IPS-18a (cell line): ENCODE results near the gene RBM28.
"Not testable (repeated sequence)": the region's sequence is repeated elsewhere in the genome, so short reads cannot be mapped to it uniquely, and the experiment has no call there.

Experiments used
- H3K27ac ChIP-seq: one replicate; pipeline ENCODE4 v1.5.1; 2013; ENCODE audit warnings: low read length
- H3K27me3 ChIP-seq: one replicate; pipeline ENCODE4 v1.6.1; 2013; ENCODE audit warnings: mild to moderate bottlenecking, low read length; ENCODE audit not compliant: control insufficient read depth, insufficient read depth
- H3K36me3 ChIP-seq: one replicate; pipeline ENCODE4 v1.6.1; 2013; ENCODE audit warnings: low read depth, low read length; ENCODE audit not compliant: control insufficient read depth
- H3K4me1 ChIP-seq: one replicate; pipeline ENCODE4 v1.6.1; 2013; ENCODE audit warnings: low read depth, low read length; ENCODE audit not compliant: control insufficient read depth
- H3K4me3 ChIP-seq: one replicate; pipeline ENCODE4 v1.5.1; 2013; ENCODE audit warnings: low read length
- H3K9ac ChIP-seq: one replicate; pipeline ENCODE4 v1.6.1; 2013; ENCODE audit warnings: mild to moderate bottlenecking, low read length, moderate library complexity
- H3K9me3 ChIP-seq: one replicate; pipeline ENCODE4 v1.6.1; 2013; ENCODE audit warnings: low read depth, low read length; ENCODE audit not compliant: control insufficient read depth

Gene RBM28

GRCh38 chr7:128303133-128303532 lies 40.6 kb downstream of the RBM28 start:
- Histone ChIP-seq H3K36me3 (peaks cover 34% of the 10 kb centered on the region), H3K27ac (no peak overlapping the region), H3K4me3 (no peak overlapping the region), H3K4me1 (peaks cover 22% of the 10 kb centered on the region), H3K9me3 (no peaks in the 10 kb centered on the region), H3K9ac (no peak overlapping the region), H3K27me3 (no peaks in the 10 kb centered on the region)

GRCh38 chr7:128302139-128302538 lies 41.6 kb downstream of the RBM28 start:
- Histone ChIP-seq H3K9me3 (no peaks in the 10 kb centered on the region), H3K27ac (no peak overlapping the region), H3K9ac (no peak overlapping the region), H3K27me3 (no peaks in the 10 kb centered on the region), H3K4me3 (no peak overlapping the region), H3K4me1 (peaks cover 22% of the 10 kb centered on the region), H3K36me3 (peaks cover 25% of the 10 kb centered on the region)

GRCh38 chr7:128299109-128299607 lies 44.5 kb downstream of the RBM28 start:
- Histone ChIP-seq H3K27me3 (no peaks in the 10 kb centered on the region), H3K36me3 (peaks cover 8% of the 10 kb centered on the region), H3K4me1 (peaks cover 22% of the 10 kb centered on the region), H3K4me3 (no peak overlapping the region), H3K9me3 (no peaks in the 10 kb centered on the region), H3K27ac (peak overlapping the region; percentile 12), H3K9ac (no peak overlapping the region)

GRCh38 chr7:128298004-128298403 lies 45.7 kb downstream of the RBM28 start:
- H3K36me3 ChIP-seq, H3K9me3 ChIP-seq, H3K27me3 ChIP-seq, H3K9ac ChIP-seq, H3K4me3 ChIP-seq, H3K27ac ChIP-seq: not testable (repeated sequence)
- peaks cover 22% of the 10 kb centered on the region for H3K4me1 ChIP-seq

- H3K27me3 ChIP-seq = no peaks in the 10 kb centered on the region
- H3K36me3 ChIP-seq = no peaks in the 10 kb centered on the region
- H3K4me3 ChIP-seq = no peak overlapping the region
- no peaks in the 10 kb centered on the region for H3K4me1 ChIP-seq
- no peak overlapping the region for H3K27ac ChIP-seq
- H3K9ac ChIP-seq = no peak overlapping the region
- no peaks in the 10 kb centered on the region for H3K9me3 ChIP-seq
Observed at GRCh38 chr7:128287556-128287955, 56.2 kb downstream of the RBM28 start.

- H3K9me3 ChIP-seq = no peaks in the 10 kb centered on the region
- H3K27ac ChIP-seq = no peak overlapping the region
- no peak overlapping the region for H3K4me3 ChIP-seq
- no peaks in the 10 kb centered on the region for H3K4me1 ChIP-seq
- no peaks in the 10 kb centered on the region for H3K27me3 ChIP-seq
- H3K36me3 ChIP-seq = no peaks in the 10 kb centered on the region
- H3K9ac ChIP-seq = no peak overlapping the region
Observed at GRCh38 chr7:128284102-128284501, 59.6 kb downstream of the RBM28 start.

GRCh38 chr7:128281605-128282380 lies 61.9 kb downstream of the RBM28 start:
- no peaks in the 10 kb centered on the region for H3K9me3 ChIP-seq
- H3K4me3 ChIP-seq = no peak overlapping the region
- no peak overlapping the region for H3K27ac ChIP-seq
- H3K27me3 ChIP-seq = no peaks in the 10 kb centered on the region
- H3K4me1 ChIP-seq = no peaks in the 10 kb centered on the region
- no peak overlapping the region for H3K9ac ChIP-seq
- H3K36me3 ChIP-seq = no peaks in the 10 kb centered on the region

- not testable (repeated sequence) for H3K27me3 ChIP-seq, H3K36me3 ChIP-seq
Observed at GRCh38 chr7:128280451-128280850, 63.3 kb downstream of the RBM28 start.

GRCh38 chr7:128279124-128279713 lies 64.5 kb downstream of the RBM28 start:
- H3K4me1 ChIP-seq = no peaks in the 10 kb centered on the region
- H3K36me3 ChIP-seq = no peaks in the 10 kb centered on the region
- H3K9me3 ChIP-seq = no peaks in the 10 kb centered on the region
- no peak overlapping the region for H3K4me3 ChIP-seq
- no peak overlapping the region for H3K9ac ChIP-seq
- no peaks in the 10 kb centered on the region for H3K27me3 ChIP-seq
- H3K27ac ChIP-seq = no peak overlapping the region

More at GRCh38 chr7:128280451-128280850, 63.3 kb downstream of the RBM28 start:
- H3K9me3 ChIP-seq, H3K27ac ChIP-seq, H3K9ac ChIP-seq, H3K4me3 ChIP-seq, H3K4me1 ChIP-seq: not testable (repeated sequence)

GRCh38 chr7:128278366-128278765 lies 65.3 kb downstream of the RBM28 start:
- Histone ChIP-seq H3K9me3 (no peaks in the 10 kb centered on the region), H3K4me3 (no peak overlapping the region), H3K36me3 (no peaks in the 10 kb centered on the region), H3K9ac (no peak overlapping the region), H3K27me3 (no peaks in the 10 kb centered on the region), H3K27ac (no peak overlapping the region), H3K4me1 (peaks cover 1% of the 10 kb centered on the region)

- no peaks in the 10 kb centered on the region for H3K9me3 ChIP-seq
- no peaks in the 10 kb centered on the region for H3K27me3 ChIP-seq
- H3K4me3 ChIP-seq = no peak overlapping the region
- no peak overlapping the region for H3K9ac ChIP-seq
- H3K4me1 ChIP-seq = peaks cover 11% of the 10 kb centered on the region
- H3K27ac ChIP-seq = no peak overlapping the region
- H3K36me3 ChIP-seq = no peaks in the 10 kb centered on the region
Observed at GRCh38 chr7:128275681-128276080, 68.0 kb downstream of the RBM28 start.
